UCSD-AML1 (cell line): ENCODE data around the gene SCARF2.
"Not testable (repeated sequence)": the region's sequence is repeated elsewhere in the genome, so short reads cannot be mapped to it uniquely, and the experiment has no call there.

Source experiments
- DNase-seq: peaks from one replicate; lab custom pipeline; 2025; ENCODE audit not compliant: unreplicated experiment; lab: John Stamatoyannopoulos, UW

SCARF2 gene

GRCh38 chr22:20437613-20438426, at the start of gene SCARF2:
SCARF2 (minus strand) TSS chr22:20437825; CDS start chr22:20437754, 71 bp downstream.
- no peak for DNase-seq

DNA sequence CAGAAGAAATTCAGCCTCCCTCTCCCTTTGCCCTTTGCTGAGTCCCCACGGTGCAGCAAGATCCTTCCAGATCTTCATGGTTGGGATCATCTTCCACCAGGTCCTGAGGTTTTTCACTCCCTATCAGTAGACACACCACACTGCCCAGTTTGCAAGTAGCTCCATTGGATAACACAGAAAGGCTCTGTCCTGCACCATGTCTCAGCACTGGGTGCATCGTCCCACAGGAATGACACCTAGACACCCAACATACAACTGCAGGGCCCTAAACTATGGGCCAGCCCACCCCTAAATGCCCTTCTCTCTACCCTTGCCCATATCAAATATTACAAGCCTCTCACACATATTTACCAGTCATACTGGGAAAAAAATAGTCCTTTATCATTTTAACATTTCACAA, 48.6 kb upstream of the SCARF2 start:
- no peak for DNase-seq

DNA sequence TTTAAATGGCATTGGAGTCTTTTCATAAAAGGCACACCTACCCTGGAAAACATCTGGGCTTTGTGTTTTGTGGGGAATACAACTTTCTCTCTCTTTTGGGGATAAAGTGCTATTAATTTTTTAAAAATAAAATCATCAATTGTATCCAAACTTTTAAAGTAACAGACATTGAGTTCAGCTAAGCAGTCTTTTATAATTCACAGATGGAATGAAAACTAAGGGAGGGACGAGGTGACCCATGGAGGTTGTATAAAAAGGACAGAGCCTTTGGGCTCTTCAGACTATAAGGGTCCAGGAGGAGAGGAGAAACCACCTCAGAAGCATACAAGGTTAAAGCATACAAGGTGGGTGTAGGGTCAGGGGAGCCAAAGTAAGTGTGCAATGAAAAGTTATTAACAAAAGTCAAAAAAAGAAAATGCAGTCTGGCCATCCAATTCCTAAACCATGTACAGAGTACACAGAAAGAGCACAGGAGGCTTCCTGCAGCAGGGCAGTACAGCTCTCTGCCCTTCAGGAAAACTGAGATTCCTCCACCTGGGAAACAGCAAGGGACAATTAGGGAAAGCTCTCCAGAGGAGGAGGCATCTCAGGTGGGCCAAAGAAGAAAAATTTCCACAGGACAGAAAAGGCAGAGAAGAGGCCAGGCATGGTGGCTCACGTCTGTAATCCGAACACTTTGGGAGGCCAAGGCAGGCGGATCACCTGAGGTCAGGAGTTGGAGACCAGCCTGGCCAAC, 47.5 kb upstream of the SCARF2 start:
- no peak for DNase-seq

DNA sequence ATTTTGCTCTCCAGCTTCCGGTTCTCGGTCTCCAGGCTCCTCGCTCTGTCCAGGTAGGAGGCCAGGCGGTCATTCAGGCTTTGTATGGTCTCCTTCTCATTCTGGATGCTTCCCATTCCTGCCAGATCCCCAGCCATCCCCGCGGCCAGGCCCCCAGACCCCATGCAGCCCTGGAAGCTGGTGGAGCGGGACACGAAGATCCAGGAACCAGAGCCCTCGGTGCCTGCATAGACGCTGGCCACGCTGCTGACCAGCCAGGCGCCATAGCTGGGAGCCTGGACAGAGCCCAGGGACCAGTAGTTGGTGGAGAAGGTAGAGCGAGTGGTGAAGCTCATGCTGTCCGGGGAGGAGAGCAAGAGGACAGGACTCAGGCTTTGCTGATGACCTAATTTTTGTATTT, 46.1 kb upstream of the SCARF2 start:
- no peak for DNase-seq

DNA sequence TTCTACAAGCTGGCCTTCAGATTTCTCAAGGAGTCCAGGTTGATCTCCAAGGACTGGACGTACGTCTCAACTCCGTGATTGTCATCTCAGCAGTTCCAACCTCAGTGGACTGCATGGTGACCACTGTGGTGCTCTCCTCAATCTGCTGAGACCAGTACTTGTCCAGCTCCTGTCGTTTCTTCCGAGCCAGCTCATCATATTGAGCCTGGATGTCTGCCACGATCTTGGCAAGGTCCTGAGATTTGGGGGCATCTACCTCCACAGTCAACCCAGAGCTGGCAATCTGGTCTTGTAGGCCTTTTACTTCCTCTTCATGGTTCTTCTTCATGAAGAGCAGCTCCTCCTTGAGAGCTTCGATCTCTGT, 45.5 kb upstream of the SCARF2 start:
- DNase-seq = not testable (repeated sequence)

GRCh38 chr22:20479612-20480196, 42.1 kb upstream of the SCARF2 start:
- DNase-seq = no peak

DNA sequence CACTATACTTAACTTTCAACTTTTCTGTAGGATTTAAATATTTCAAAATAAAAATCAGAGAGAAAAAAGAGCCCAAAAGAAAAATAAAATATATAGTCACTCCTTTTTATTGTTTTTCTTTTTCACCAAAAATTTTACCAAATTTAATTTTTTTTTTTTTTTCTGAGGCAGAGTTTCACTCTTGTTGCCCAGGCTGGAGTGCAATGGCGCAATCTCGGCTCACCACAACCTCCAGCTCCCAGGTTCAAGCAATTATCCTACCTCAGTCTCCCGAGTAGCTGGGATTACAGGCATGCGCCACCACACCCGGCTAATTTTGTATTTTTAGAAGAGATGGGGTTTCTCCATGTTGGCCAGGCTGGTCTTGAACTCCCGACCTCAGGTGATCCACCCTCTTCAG, 40.4 kb upstream of the SCARF2 start:
- not testable (repeated sequence) for DNase-seq

DNA sequence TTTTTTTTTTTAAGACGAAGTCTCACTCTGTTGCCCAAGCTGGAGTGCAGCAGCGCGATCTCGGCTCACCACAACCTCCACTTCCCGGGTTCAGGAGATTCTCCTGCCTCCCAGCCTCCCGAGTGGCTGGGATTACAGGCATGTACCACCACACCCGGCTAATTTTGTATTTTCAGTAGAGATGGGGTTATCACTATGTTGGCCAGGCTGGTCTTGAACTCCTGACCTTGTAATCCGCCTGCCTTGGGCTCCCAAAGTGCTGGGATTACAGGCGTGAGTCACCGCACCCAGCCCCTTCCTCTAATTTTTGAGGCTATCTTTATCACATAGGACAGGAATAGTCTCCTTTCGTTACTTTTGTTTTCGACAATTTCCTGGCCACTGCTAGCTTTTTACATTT, 37.9 kb upstream of the SCARF2 start:
- not testable (repeated sequence) for DNase-seq

- no peak for DNase-seq
Measured at GRCh38 chr22:20475115-20475436, 37.5 kb upstream of the SCARF2 start.

GRCh38 chr22:20472629-20473442, 35.2 kb upstream of the SCARF2 start:
- no peak for DNase-seq

- DNase-seq = no peak
Measured at GRCh38 chr22:20471126-20471833, 33.7 kb upstream of the SCARF2 start.

GRCh38 chr22:20470525-20470924, 32.9 kb upstream of the SCARF2 start:
- DNase-seq = not testable (repeated sequence)

- no peak for DNase-seq
Measured at GRCh38 chr22:20469110-20469868, 31.7 kb upstream of the SCARF2 start.

DNA sequence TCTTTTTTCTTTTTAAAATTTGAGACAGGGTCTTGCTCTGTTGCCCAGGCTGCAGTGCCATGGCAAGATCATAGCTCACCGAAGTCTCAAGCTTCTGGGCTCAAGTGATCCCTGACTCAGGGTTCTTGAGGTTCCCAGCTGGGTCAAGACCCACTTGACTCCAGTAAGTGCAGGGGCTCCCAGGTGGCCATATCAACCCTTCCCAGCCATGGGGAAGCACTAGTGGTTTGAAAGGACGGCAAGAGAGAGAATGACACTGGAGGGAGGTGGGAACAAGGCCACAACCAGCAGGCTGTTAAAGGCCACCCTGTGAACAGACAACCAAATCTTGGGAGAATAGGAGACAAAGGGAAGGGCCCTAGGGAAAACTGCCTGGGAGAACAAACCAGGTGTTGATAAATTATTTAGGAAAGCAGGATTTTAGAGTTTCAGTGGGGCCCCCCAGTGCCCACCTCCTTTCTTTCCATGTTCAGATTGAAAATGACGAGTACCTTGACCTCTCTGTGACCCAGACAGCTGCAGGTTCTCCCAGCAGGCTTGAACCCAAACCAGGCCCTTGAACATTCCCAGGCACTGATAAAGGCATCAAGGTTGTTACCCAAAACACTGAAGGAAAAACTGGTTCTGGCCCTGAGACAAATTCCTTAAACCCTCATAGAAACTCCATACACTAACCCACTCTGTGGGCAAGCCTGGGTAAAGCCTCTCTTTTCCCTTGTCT, 29.2 kb upstream of the SCARF2 start:
- DNase-seq = no peak

DNA sequence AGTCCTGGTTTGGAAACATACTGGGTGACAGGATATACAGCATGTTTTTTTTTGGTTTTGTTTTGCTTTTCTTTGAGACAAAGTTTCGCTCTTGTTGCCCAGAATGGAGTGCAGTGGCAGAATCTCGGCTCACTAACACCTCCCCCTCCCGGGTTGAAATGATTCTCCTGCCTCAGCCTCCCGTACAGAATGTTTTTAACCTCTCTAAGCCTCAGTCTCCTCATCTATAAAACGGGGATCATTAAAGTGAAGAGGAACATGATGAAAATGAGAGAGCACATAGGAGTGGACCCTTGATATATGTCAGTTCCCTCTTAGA, 28.1 kb upstream of the SCARF2 start:
- DNase-seq = no peak

GRCh38 chr22:20464912-20465758, 27.5 kb upstream of the SCARF2 start:
- DNase-seq = no peak

- DNase-seq = no peak
Measured at GRCh38 chr22:20464096-20464614, 26.5 kb upstream of the SCARF2 start.

GRCh38 chr22:20463324-20464095, 25.9 kb upstream of the SCARF2 start:
- peak; percentile 43 for DNase-seq
